ENCODE results near the gene MAP4K2. TPM values are rescaled to one million over a fixed set of nuclear protein-coding genes. Genes with fewer than 3 reads are reported as not detected.

MAP4K2 gene
- total and polyA plus RNA-seq, 2 of the 8 experiments (the other 6 are each of a cell fraction or from before 2014, with no cell fraction given): 20.1 to 20.7 TPM

- Histone ChIP-seq H3K9me3 (ENCODE audit: insufficient read depth in 2 of 2, low read depth in 1 of 2, low read length in 1 of 2) (no peaks in the 10 kb centered on the region), H3K36me3 (ENCODE audit: control insufficient read depth in 2 of 4, insufficient read depth in 4 of 4, low read length in 3 of 4) (no peaks in the 10 kb centered on the region; a peak in 1 of 8 replicates), H3K23me2 (ENCODE audit: low read depth, low read length) (no peaks in the 10 kb centered on the region), H2AK5ac (ENCODE audit: low read depth, low read length) (no peak overlapping the region), H2AFZ (ENCODE audit: low read length) (no peak overlapping the region), H3K79me1 (ENCODE audit: low read depth, low read length) (no peaks in the 10 kb centered on the region), H4K20me1 (replicated peaks in 1 of 2; ENCODE audit: control insufficient read depth in 1 of 2, insufficient read depth in 2 of 2, low read length in 2 of 2) (no peaks in the 10 kb centered on the region), H2BK120ac (replicated peaks; ENCODE audit: low read depth, low read length) (no peak overlapping the region), H3K56ac (replicated peaks; ENCODE audit: insufficient read length, low read depth, low read length) (no peak overlapping the region), H2BK20ac (ENCODE audit: low read length) (no peak overlapping the region), H4K91ac (replicated peaks; ENCODE audit: insufficient read length, low read length) (no peak overlapping the region), H3K4ac (replicated peaks; ENCODE audit: insufficient read length, low read depth, low read length) (no peak overlapping the region), H2BK12ac (ENCODE audit: low read depth, low read length) (no peak overlapping the region), H3K79me2 (ENCODE audit: control insufficient read depth in 1 of 2, insufficient read depth in 2 of 2, low read length in 2 of 2) (no peaks in the 10 kb centered on the region), H4K5ac (ENCODE audit: insufficient read length, low read depth, low read length) (no peak overlapping the region), H3K27me3 (replicated peaks in 1 of 4; ENCODE audit: control insufficient read depth in 3 of 4, extremely low read depth in 1 of 4, insufficient read depth in 3 of 4, low read length in 3 of 4) (no peaks in the 10 kb centered on the region), H3K4me2 (ENCODE audit: insufficient read depth in 1 of 2, low read depth in 2 of 2, low read length in 2 of 2) (no peak overlapping the region), H3K9ac (replicated peaks in 1 of 4; ENCODE audit: extremely low read depth in 1 of 4, low read depth in 3 of 4, low read length in 3 of 4) (no peak overlapping the region), H4K8ac (ENCODE audit: extremely low read depth, insufficient read depth, low read length) (no peak overlapping the region), H2BK5ac (ENCODE audit: low read depth, low read length) (no peak overlapping the region), H3K14ac (ENCODE audit: insufficient read length) (no peak overlapping the region), H3K23ac (ENCODE audit: insufficient read length) (no peak overlapping the region), H3K4me1 (replicated peaks in 1 of 4; ENCODE audit: control insufficient read depth in 3 of 4, insufficient read depth in 4 of 4, low read length in 3 of 4) (peaks cover 0 to 7% (median 3%) of the 10 kb centered on the region in 4 experiments; a peak in 4 of 7 replicates), H3K27ac (ENCODE audit: low read depth, low read length) (no peak overlapping the region), H2BK15ac (ENCODE audit: low read length) (0 out of 2 replicates have a peak overlapping the region, but pooled peaks have one; percentile 61), H3K4me3 (ENCODE audit: extremely low read depth in 1 of 4, insufficient read depth in 2 of 4, low read depth in 3 of 4, low read length in 4 of 4) (no peak overlapping the region), H3K18ac (ENCODE audit: extremely low read depth, low read length) (no peak overlapping the region)
- 93% methylated on average over 7 of the region's 7 CpGs; no CpG with 5 or more reads in 1 of the 2 experiments for WGBS, 2 experiments (ENCODE audit: extremely low coverage in 1 of 2, insufficient coverage in 1 of 2, insufficient read length in 1 of 2, insufficient replicate concordance in 2 of 2, low coverage in 1 of 2, low lambda C conversion rate in 2 of 2, missing lambda C conversion rate in 1 of 2)
- FAIRE-seq (no peak), DNase-seq (ENCODE audit: low read depth in 1 of 2, low spot score in 2 of 2) (no peak)
- ChIA-PET POLR2A (ENCODE audit: partially characterized antibody) (interaction anchor here (29.2 to 42.9 kb wide), 2 partner anchors 4 to 13 kb away, joined by 1087 read pairs; partner anchors contain the start of genes PYGM, RASGRP2 and SF1), CTCF (ENCODE audit: partially characterized antibody) (interaction anchor here (0.9 to 23.7 kb wide), 7 partner anchors 10 to 396 kb away, joined by 3 to 376 read pairs (median 3); partner anchors contain the start of genes PYGM, RASGRP2 and SF1)
- TF ChIP-seq KDM5A (IDR thresholded peaks at IDR 0.05; ENCODE audit: low read length): no peak
- no peak for TF ChIP-seq YY1 (IDR thresholded peaks at IDR 0.05; ENCODE audit: low read depth, low read length)
Measured at GRCh38 chr11:64753019-64753379, 50.0 kb downstream of the MAP4K2 start.

Data from H1 (cell line).